Smooth muscle cell (in vitro differentiated cells): Measurements from ENCODE around the gene CANX. TPM values are rescaled to one million over a fixed set of nuclear protein-coding genes. Genes with fewer than 3 reads are reported as not detected.

ENCODE experiments used
- DNase-seq: peaks from one replicate; lab custom pipeline; 2025; ENCODE audit not compliant: unreplicated experiment; lab: John Stamatoyannopoulos, UW
- H2AFZ ChIP-seq: fragments of 200-600 bp; sonication (generic); 2 replicates; pipeline ENCODE4 v1.6.0; 2016; ENCODE audit warnings: antibody characterized with exemption, low read depth, mild to moderate bottlenecking
- H3F3A ChIP-seq: fragments of 200-600 bp; sonication (generic); 2 replicates; pipeline ENCODE4 v1.6.0; 2017; ENCODE audit warnings: antibody characterized with exemption, low read depth
- H3K27ac ChIP-seq: fragments of 200-600 bp; sonication (generic); 2 replicates; pipeline ENCODE4 v1.5.1; 2016; ENCODE audit warnings: low read depth, mild to moderate bottlenecking
- H3K27me3 ChIP-seq: fragments of 200-600 bp; sonication (generic); 2 replicates; pipeline ENCODE4 v1.6.1; 2016; ENCODE audit warnings: low read depth, mild to moderate bottlenecking
- H3K36me3 ChIP-seq: fragments of 200-600 bp; sonication (generic); 2 replicates; pipeline ENCODE4 v1.5.1; 2016; ENCODE audit warnings: low read depth
- H3K4me1 ChIP-seq: fragments of 200-600 bp; sonication (generic); 2 replicates; pipeline ENCODE4 v1.5.1; 2016; ENCODE audit warnings: low read depth
- H3K4me2 ChIP-seq: fragments of 200-600 bp; sonication (generic); 2 replicates; pipeline ENCODE4 v1.6.0; 2016; ENCODE audit warnings: mild to moderate bottlenecking
- H3K4me3 ChIP-seq: fragments of 200-600 bp; sonication (generic); 2 replicates; pipeline ENCODE4 v1.5.1; 2016; ENCODE audit warnings: mild to moderate bottlenecking
- H3K79me2 ChIP-seq: fragments of 200-600 bp; sonication (generic); 2 replicates; pipeline ENCODE4 v1.6.0; 2016; ENCODE audit warnings: low read depth, mild to moderate bottlenecking
- H3K9ac ChIP-seq: fragments of 200-600 bp; sonication (generic); 2 replicates; pipeline ENCODE4 v1.6.0; 2016; ENCODE audit warnings: low read depth
- H3K9me3 ChIP-seq: fragments of 200-600 bp; sonication (generic); replicated peaks from 2 replicates; pipeline ENCODE4 v1.5.1; 2016; ENCODE audit warnings: low read depth
- H4K20me1 ChIP-seq: fragments of 200-600 bp; sonication (generic); 2 replicates; pipeline ENCODE4 v1.6.0; 2016; ENCODE audit warnings: low read depth
- CTCF ChIP-seq: fragments of 200-600 bp; sonication (generic); IDR thresholded peaks from 2 replicates; pipeline ENCODE4 v1.5.1; 2017; ENCODE audit warnings: borderline replicate concordance, mild to moderate bottlenecking, antibody characterized with exemption; ENCODE audit not compliant: insufficient read depth, poor library complexity, severe bottlenecking
- WGBS: methylation state at CpG from one replicate; pipeline ENCODE4 v1.1.7; 2016; ENCODE audit warnings: low lambda C conversion rate; 5-methylcytosine and 5-hydroxymethylcytosine counted together
- polyA plus RNA-seq: library from polyadenylated mRNA; unstranded; fragments of >200 nt; fragmentation: Nextera tagmentation; extraction: Ambion mirVana; gene quantifications from 2 replicates; pipeline ENCODE4 v1.2.1, GENCODE V29; 2016
- total RNA-seq: library from RNA; depleted of rRNA; stranded (reverse); fragments of >200 nt; gene quantifications from 2 replicates; pipeline ENCODE4 v1.2.3, GENCODE V29; 2014

Gene CANX
- total and polyA plus RNA-seq, 2 experiments from 2014 or later, result 274 to 513 TPM

DNA sequence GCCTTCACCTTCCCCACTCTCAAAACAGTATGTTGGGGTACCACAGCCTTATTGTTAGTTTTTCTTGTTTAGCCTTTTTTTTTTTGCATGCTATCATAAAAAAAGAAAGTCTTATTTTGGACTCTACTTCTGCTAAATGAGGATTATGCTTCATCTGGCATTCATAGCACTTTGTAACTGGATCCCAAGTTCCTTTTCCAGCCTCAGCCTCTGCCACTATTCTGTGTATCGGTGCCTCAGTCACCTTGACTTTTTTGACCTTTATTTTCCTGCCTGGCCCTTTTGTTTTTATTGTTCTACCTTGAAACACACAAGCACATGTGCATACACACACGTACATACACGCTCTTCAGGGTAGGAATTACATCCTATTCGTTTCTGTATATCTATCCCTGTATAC, 25.4 kb downstream of the CANX start:
- H3K36me3 ChIP-seq, result peaks cover 46% of the 10 kb centered on the region
- no peaks in the 10 kb centered on the region for H3K9me3 ChIP-seq
- H3F3A ChIP-seq, result peaks cover 45% of the 10 kb centered on the region
- DNase-seq, result no peak
- H3K9ac ChIP-seq, result no peak overlapping the region
- no peaks in the 10 kb centered on the region for H3K27me3 ChIP-seq
- H3K4me1 ChIP-seq, result no peaks in the 10 kb centered on the region
- H3K4me2 ChIP-seq, result no peak overlapping the region
- H4K20me1 ChIP-seq, result peaks cover 43% of the 10 kb centered on the region
- peaks cover 29% of the 10 kb centered on the region for H3K79me2 ChIP-seq
- WGBS, result 98% methylated on average over 4 of the region's 4 CpGs
- H3K27ac ChIP-seq, result no peak overlapping the region
- TF ChIP-seq CTCF, result no peak
- H2AFZ ChIP-seq, result no peak overlapping the region
- no peak overlapping the region for H3K4me3 ChIP-seq

DNA sequence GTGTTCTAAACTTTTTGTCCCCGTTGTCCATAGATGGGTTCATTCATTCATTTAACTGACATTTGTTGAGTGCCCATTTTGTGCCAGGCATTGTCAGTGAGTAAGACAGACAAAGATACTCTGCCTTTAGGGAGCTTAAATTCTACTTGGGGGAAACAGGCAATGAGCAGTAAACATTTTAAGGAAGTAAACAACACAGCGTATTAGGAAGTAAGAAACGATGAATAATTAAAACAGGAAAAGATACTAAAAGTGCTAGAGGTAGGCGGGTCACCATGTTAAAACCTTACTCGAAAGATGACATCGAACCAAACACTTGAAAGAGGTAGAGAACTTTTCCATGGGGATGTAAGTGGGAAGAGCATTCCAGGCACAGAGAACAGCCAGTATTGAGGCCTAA, 28.3 kb downstream of the CANX start:
- Histone ChIP-seq H2AFZ (no peak overlapping the region), H3K27ac (peak overlapping the region; percentile 11), H3K4me3 (no peak overlapping the region), H3K9ac (no peak overlapping the region), H3F3A (peaks cover 66% of the 10 kb centered on the region), H3K9me3 (no peaks in the 10 kb centered on the region), H3K79me2 (peaks cover 8% of the 10 kb centered on the region), H3K4me2 (no peak overlapping the region), H3K27me3 (no peaks in the 10 kb centered on the region), H3K36me3 (peaks cover 46% of the 10 kb centered on the region), H4K20me1 (peaks cover 19% of the 10 kb centered on the region), H3K4me1 (no peaks in the 10 kb centered on the region)
- DNase-seq, result no peak
- TF ChIP-seq CTCF, result no peak
- 92% methylated on average over 6 of the region's 6 CpGs for WGBS

DNA sequence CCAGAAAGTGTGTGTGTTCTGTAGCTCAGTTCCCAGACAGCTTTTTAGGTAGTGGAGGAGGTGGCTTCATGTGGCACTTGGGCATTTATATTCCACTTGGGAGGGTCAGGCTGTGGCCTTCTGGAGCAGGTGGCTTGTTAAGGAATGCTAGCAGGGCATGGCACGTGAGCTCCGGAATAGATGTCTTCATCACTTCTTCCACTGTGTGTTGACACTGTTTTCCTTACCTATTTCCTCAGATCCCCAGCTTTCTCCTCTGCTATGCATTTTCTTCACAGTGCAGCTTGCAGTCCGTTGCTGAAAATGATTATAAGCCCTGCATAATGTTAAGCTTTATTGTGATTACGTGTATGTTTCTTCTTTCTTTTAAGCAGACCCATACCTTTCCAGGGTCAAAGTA, 30.5 kb downstream of the CANX start:
- peak overlapping the region; percentile 88 for H3K27ac ChIP-seq
- DNase-seq, result no peak
- H3F3A ChIP-seq, result peaks cover 59% of the 10 kb centered on the region
- H3K4me3 ChIP-seq, result no peak overlapping the region
- no peak for TF ChIP-seq CTCF
- no peaks in the 10 kb centered on the region for H3K27me3 ChIP-seq
- no peak overlapping the region for H2AFZ ChIP-seq
- peaks cover 18% of the 10 kb centered on the region for H4K20me1 ChIP-seq
- WGBS, result 98% methylated on average over 4 of the region's 4 CpGs
- H3K36me3 ChIP-seq, result peaks cover 36% of the 10 kb centered on the region
- peaks cover 2% of the 10 kb centered on the region for H3K4me1 ChIP-seq
- H3K4me2 ChIP-seq, result no peak overlapping the region
- no peak overlapping the region for H3K9ac ChIP-seq
- H3K9me3 ChIP-seq, result no peaks in the 10 kb centered on the region
- peaks cover 11% of the 10 kb centered on the region for H3K79me2 ChIP-seq

GRCh38 chr5:179729727-179730126, 31.0 kb downstream of the CANX start:
- Histone ChIP-seq H3K27ac (peak overlapping the region; percentile 88), H3K27me3 (no peaks in the 10 kb centered on the region), H2AFZ (no peak overlapping the region), H3K79me2 (peaks cover 15% of the 10 kb centered on the region), H3K4me3 (no peak overlapping the region), H3K36me3 (peaks cover 34% of the 10 kb centered on the region), H3F3A (peaks cover 55% of the 10 kb centered on the region), H3K4me1 (peaks cover 6% of the 10 kb centered on the region), H3K9me3 (no peaks in the 10 kb centered on the region), H3K4me2 (no peak overlapping the region), H3K9ac (no peak overlapping the region), H4K20me1 (peaks cover 22% of the 10 kb centered on the region)
- WGBS, result 95% methylated on average over 3 of the region's 3 CpGs
- TF ChIP-seq CTCF, result no peak
- DNase-seq, result no peak
